SK-N-SH (cell line): Measurements from ENCODE around the gene DCHS1. TPM values are rescaled to one million over a fixed set of nuclear protein-coding genes. Genes with fewer than 3 reads are reported as not detected.

Experiments
- CTCF ChIA-PET: fragments of 300-600, 350-600 bp; formaldehyde crosslinking; extraction: SDS; loops from one replicate; lab custom pipeline; 2021; lab: Yijun Ruan, JAX
- POLR2A ChIA-PET: fragments of 350-600 bp; sonication (Branson Sonifier 250); formaldehyde crosslinking; extraction: SDS; loops from one replicate; lab custom pipeline; 2020; ENCODE audit warnings: antibody characterized with exemption, inconsistent platforms; lab: Yijun Ruan, JAX
- DNase-seq: peaks from one replicate; pipeline ENCODE4 v3.0.0; 2012
- H2AFZ ChIP-seq: fragments of 200-600 bp; sonication (generic); 2 replicates; pipeline ENCODE4 v1.8.1; 2016; ENCODE audit warnings: antibody characterized with exemption, mild to moderate bottlenecking, low read depth
- H3F3A ChIP-seq: fragments of 200-600 bp; sonication (generic); replicated peaks from 2 replicates; pipeline ENCODE3; 2016; ENCODE audit warnings: antibody characterized with exemption, mild to moderate bottlenecking; ENCODE audit not compliant: insufficient read depth
- H3K27ac ChIP-seq, 2 experiments: fragments of 200-500 bp in 1 of 2; fragments of 200-600 bp in 1 of 2; sonication (Bioruptor generic) in 1 of 2; sonication (generic), shearing (Covaris generic) in 1 of 2; 2 replicates each; pipeline versions ENCODE4 v1.5.1 to v1.6.1; 2014 to 2016; ENCODE audit warnings: low read depth in 2 of 2, inconsistent platforms in 1 of 2, low read length in 1 of 2, mild to moderate bottlenecking in 1 of 2, mixed read lengths in 1 of 2
- H3K27me3 ChIP-seq: fragments of 200-600 bp; sonication (generic), shearing (Covaris generic); 2 replicates; pipeline ENCODE4 v1.6.1; 2016; ENCODE audit warnings: mixed run types; ENCODE audit not compliant: insufficient read depth
- H3K36me3 ChIP-seq, 2 experiments: fragments of 200-500 bp in 1 of 2; fragments of 200-600 bp in 1 of 2; sonication (Bioruptor generic) in 1 of 2; sonication (generic) in 1 of 2; replicated peaks in 1 of 2; 2 replicates each; pipeline versions ENCODE3 to v1.5.1; 2014 to 2016; ENCODE audit warnings: low read length in 1 of 2, mild to moderate bottlenecking in 1 of 2; ENCODE audit not compliant: insufficient read depth in 2 of 2, control insufficient read depth in 1 of 2
- H3K4me1 ChIP-seq, 2 experiments: fragments of 200-500 bp in 1 of 2; fragments of 200-600 bp in 1 of 2; sonication (Bioruptor generic) in 1 of 2; sonication (generic), shearing (Covaris generic) in 1 of 2; 2 replicates each; pipeline versions ENCODE4 v1.5.1 to v1.6.1; 2014 to 2016; ENCODE audit warnings: low read depth in 1 of 2, low read length in 1 of 2, mixed run types in 1 of 2; ENCODE audit not compliant: insufficient read depth in 2 of 2, control insufficient read depth in 1 of 2
- H3K4me2 ChIP-seq: fragments of 200-600 bp; sonication (generic), shearing (Covaris generic); 2 replicates; pipeline ENCODE4 v1.6.1; 2017; ENCODE audit warnings: mixed run types
- H3K4me3 ChIP-seq, 2 experiments: fragments of 200-500 bp in 1 of 2; fragments of 200-600 bp in 1 of 2; sonication (Bioruptor generic) in 1 of 2; sonication (generic), shearing (Covaris generic) in 1 of 2; 2 replicates each; pipeline versions ENCODE4 v1.5.1 to v1.8.1; 2014 to 2016; ENCODE audit warnings: low read depth in 2 of 2, inconsistent platforms in 1 of 2, low read length in 1 of 2, mild to moderate bottlenecking in 1 of 2, mixed read lengths in 1 of 2, moderate library complexity in 1 of 2
- H3K79me2 ChIP-seq: fragments of 200-600 bp; sonication (generic); 2 replicates; pipeline ENCODE4 v1.8.1; 2017; ENCODE audit warnings: mild to moderate bottlenecking; ENCODE audit not compliant: insufficient read depth
- H3K9ac ChIP-seq: fragments of 200-600 bp; sonication (generic); 2 replicates; pipeline ENCODE4 v1.6.1; 2017; ENCODE audit warnings: mixed run types
- H3K9me2 ChIP-seq: fragments of 200-600 bp; sonication (generic); 2 replicates; pipeline ENCODE4 v1.6.1; 2017; ENCODE audit warnings: mixed run types
- H3K9me3 ChIP-seq: fragments of 200-600 bp; sonication (generic); 2 replicates; pipeline ENCODE4 v1.6.1; 2017; ENCODE audit warnings: mixed run types, mild to moderate bottlenecking, moderate library complexity
- H4K20me1 ChIP-seq: fragments of 200-600 bp; sonication (generic); 2 replicates; pipeline ENCODE4 v1.6.1; 2017; ENCODE audit warnings: mild to moderate bottlenecking, mixed run types; ENCODE audit not compliant: insufficient read depth
- ELF1 ChIP-seq: IDR thresholded peaks from 2 replicates; pipeline ENCODE4 v1.4.0; 2012
- EP300 ChIP-seq, 2 experiments: IDR thresholded peaks; 2 replicates each; pipeline versions ENCODE4 v1.4.0 to v1.6.1; 2012; ENCODE audit warnings: borderline replicate concordance in 1 of 2, low read depth in 1 of 2, low read length in 1 of 2
- EZH2phosphoT487 ChIP-seq: fragments of 200-600 bp; sonication (generic); IDR thresholded peaks from 2 replicates; pipeline ENCODE4 v1.6.1; 2017; ENCODE audit warnings: low read depth, mixed run types, mild to moderate bottlenecking, antibody characterized with exemption, moderate library complexity, borderline replicate concordance
- FOSL2 ChIP-seq: IDR thresholded peaks from 2 replicates; pipeline ENCODE4 v1.4.0; 2012; ENCODE audit warnings: low read depth, mild to moderate bottlenecking, moderate library complexity, borderline replicate concordance
- GATA2 ChIP-seq: sonication (generic); formaldehyde crosslinking; IDR thresholded peaks from 2 replicates; pipeline ENCODE4 v1.5.0; 2020; ENCODE audit warnings: mild to moderate bottlenecking, missing genetic modification reagents
- IRF3 ChIP-seq: fragments of 150-350 bp; IDR thresholded peaks from 2 replicates; pipeline ENCODE4 v1.6.1; 2016; ENCODE audit warnings: mild to moderate bottlenecking, low read depth, low read length
- JUND ChIP-seq: IDR thresholded peaks from 2 replicates; pipeline ENCODE4 v1.4.0; 2012
- MXI1 ChIP-seq: IDR thresholded peaks from 2 replicates; pipeline ENCODE4 v1.6.1; 2012; ENCODE audit warnings: mild to moderate bottlenecking, low read depth, low read length, improper control_type of control experiment
- PBX3 ChIP-seq: IDR thresholded peaks from 2 replicates; pipeline ENCODE4; 2012
- POLR2AphosphoS5 ChIP-seq: IDR thresholded peaks from 2 replicates; pipeline ENCODE4 v1.6.1; 2012; ENCODE audit warnings: low read depth, low read length
- RXRA ChIP-seq: IDR thresholded peaks from 2 replicates; pipeline ENCODE4 v1.4.0; 2012; ENCODE audit warnings: low read depth, mild to moderate bottlenecking, borderline replicate concordance
- SIN3A ChIP-seq: IDR thresholded peaks from 2 replicates; pipeline ENCODE4 v1.6.1; 2012; ENCODE audit warnings: low read depth, mild to moderate bottlenecking, low read length, moderate library complexity, borderline replicate concordance
- SMC3 ChIP-seq: IDR thresholded peaks from 2 replicates; pipeline ENCODE4 v1.6.1; 2012; ENCODE audit warnings: low read depth, low read length, improper control_type of control experiment
- TAF1 ChIP-seq: IDR thresholded peaks from 2 replicates; pipeline ENCODE4 v1.6.1; 2012; ENCODE audit warnings: low read depth, mild to moderate bottlenecking, low read length, moderate library complexity, borderline replicate concordance
- TCF12 ChIP-seq: IDR thresholded peaks from 2 replicates; pipeline ENCODE4 v1.4.0; 2012
- TEAD4 ChIP-seq: IDR thresholded peaks from 2 replicates; pipeline ENCODE4 v1.4.0; 2012; ENCODE audit warnings: mild to moderate bottlenecking, borderline replicate concordance; ENCODE audit not compliant: insufficient read depth
- USF1 ChIP-seq: IDR thresholded peaks from 2 replicates; pipeline ENCODE4 v1.4.0; 2012; ENCODE audit warnings: low read depth, borderline replicate concordance
- USF2 ChIP-seq: fragments of 150-350 bp; IDR thresholded peaks from 2 replicates; pipeline ENCODE4 v1.6.1; 2017; ENCODE audit warnings: antibody characterized with exemption, low read length, low read depth, borderline replicate concordance
- YY1 ChIP-seq: IDR thresholded peaks from 2 replicates; pipeline ENCODE4 v1.4.0; 2012; ENCODE audit warnings: low read depth, mild to moderate bottlenecking
- WGBS: methylation state at CpG from one replicate; pipeline ENCODE4 v1.1.6; 2017; ENCODE audit warnings: low lambda C conversion rate; 5-methylcytosine and 5-hydroxymethylcytosine counted together
- polyA plus RNA-seq, 3 experiments: library from polyadenylated mRNA; depleted of rRNA; stranded (reverse); fragments of >200 nt; gene quantifications; 2 replicates each; pipeline ENCODE4 v1.2.3, GENCODE V29; 2012

DCHS1 gene
- polyA plus RNA-seq, 1 of the 3 experiments (the other 2 are of a cell fraction), result 5.7 TPM

- peak overlapping the region; percentile 40; the same call in 1 of the 2 replicates for H3K9ac ChIP-seq
- 79% methylated on average over 1 of the region's 1 CpG for WGBS
- H3K9me3 ChIP-seq, result no peaks in the 10 kb centered on the region
- H3K4me3 ChIP-seq, result no peak overlapping the region
- H3F3A ChIP-seq, result peaks cover 32% of the 10 kb centered on the region
- H3K4me1 ChIP-seq, result peaks cover 0 to 33% of the 10 kb centered on the region in 2 experiments; a peak in 2 of 4 replicates
- no peaks in the 10 kb centered on the region for H3K27me3 ChIP-seq
- no peaks in the 10 kb centered on the region for H3K36me3 ChIP-seq
- DNase-seq, result no peak
- H3K27ac ChIP-seq, result peak overlapping the region in 1 of 2 experiments; percentile 91; a peak in 2 of 4 replicates
- no peaks in the 10 kb centered on the region for H3K9me2 ChIP-seq
- TF ChIP-seq POLR2AphosphoS5 (peak; percentile 23; the same call in 1 of the 2 replicates), USF1 (no peak), PBX3 (peak; percentile 80), JUND (peak; percentile 52), TAF1 (no peak), YY1 (no peak), SMC3 (no peak), RXRA (0 out of 2 replicates have a peak, but pooled peaks have one; percentile 26), FOSL2 (peak; percentile 49; the same call in 1 of the 2 replicates), TEAD4 (0 out of 2 replicates have a peak, but pooled peaks have one; percentile 12), TCF12 (peak; percentile 61)
- no peaks in the 10 kb centered on the region for H4K20me1 ChIP-seq
- no peaks in the 10 kb centered on the region for H3K79me2 ChIP-seq
- ChIA-PET CTCF (interaction anchor here (0.8 to 1.1 kb wide), 2 partner anchors 26 to 44 kb away, joined by 3 read pairs; no protein-coding TSS in a partner anchor), POLR2A (no interaction called here)
- H3K4me2 ChIP-seq, result peak overlapping the region; percentile 42; the same call in 1 of the 2 replicates
- peak overlapping the region; percentile 37; the same call in 1 of the 2 replicates for H2AFZ ChIP-seq
Measured at GRCh38 chr11:6693342-6694228, 38.0 kb upstream of the DCHS1 start.

- no peak overlapping the region for H3K4me2 ChIP-seq
- H3K27ac ChIP-seq, result no peak overlapping the region; a peak in 1 of 4 replicates
- H3K9me3 ChIP-seq, result no peaks in the 10 kb centered on the region
- no peaks in the 10 kb centered on the region for H3K79me2 ChIP-seq
- no peaks in the 10 kb centered on the region for H3K9me2 ChIP-seq
- H3K36me3 ChIP-seq, result no peaks in the 10 kb centered on the region
- H3K9ac ChIP-seq, result no peak overlapping the region
- H4K20me1 ChIP-seq, result no peaks in the 10 kb centered on the region
- H2AFZ ChIP-seq, result peak overlapping the region; percentile 16; the same call in 1 of the 2 replicates
- DNase-seq, result no peak
- no peak overlapping the region for H3K4me3 ChIP-seq
- ChIA-PET POLR2A (no interaction called here), CTCF (interaction anchor here (1.1 kb wide), 1 partner anchor 13 kb away, joined by 5 read pairs; no protein-coding TSS in a partner anchor)
- TF ChIP-seq EP300 (IDR thresholded peaks at IDR 0.05; ENCODE audit: borderline replicate concordance in 1 of 2, low read depth in 1 of 2, low read length in 1 of 2) (no peak), POLR2AphosphoS5 (no peak), TCF12 (no peak), USF2 (no peak), GATA2 (CRISPR knock-in tag) (no peak), ELF1 (no peak), IRF3 (no peak), MXI1 (no peak), EZH2phosphoT487 (no peak), SIN3A (no peak), TAF1 (no peak), TEAD4 (no peak)
- TF ChIP-seq, all 33 proteins: peak for 0
- peaks cover 0 to 33% of the 10 kb centered on the region in 2 experiments; a peak in 2 of 4 replicates for H3K4me1 ChIP-seq
- peaks cover 32% of the 10 kb centered on the region for H3F3A ChIP-seq
- H3K27me3 ChIP-seq, result no peaks in the 10 kb centered on the region
Measured at GRCh38 chr11:6692128-6692527, 36.5 kb upstream of the DCHS1 start.
